Type B pancreatic cell (in vitro differentiated cells): ENCODE measurements around the gene AFF1. TPM values are rescaled to one million over a fixed set of nuclear protein-coding genes. Genes with fewer than 3 reads are reported as not detected.

Experiments
- DNase-seq: peaks from one replicate; pipeline ENCODE4 v3.0.0; 2021; ENCODE audit warnings: mixed read lengths; ENCODE audit not compliant: unreplicated experiment; ENCODE audit errors: extremely low spot score
- H3K27ac Mint-ChIP-seq: 2 replicates; pipeline ENCODE4 v1.8.0; 2021; ENCODE audit warnings: mild to moderate bottlenecking, mixed read lengths
- H3K27me3 Mint-ChIP-seq: 2 replicates; pipeline ENCODE4 v1.8.0; 2021; ENCODE audit warnings: mixed read lengths
- H3K36me3 Mint-ChIP-seq: 2 replicates; pipeline ENCODE4 v1.8.0; 2021; ENCODE audit warnings: mixed read lengths
- H3K4me1 Mint-ChIP-seq: one replicate; pipeline ENCODE4 v1.8.0; 2021; ENCODE audit warnings: mixed read lengths; ENCODE audit not compliant: unreplicated experiment
- H3K4me3 Mint-ChIP-seq: 2 replicates; pipeline ENCODE4 v1.8.0; 2021; ENCODE audit warnings: mild to moderate bottlenecking, mixed read lengths
- H3K9me3 Mint-ChIP-seq: 2 replicates; pipeline ENCODE4 v1.8.0; 2021; ENCODE audit warnings: mixed read lengths
- total RNA-seq: library from RNA; stranded (reverse); gene quantifications from 2 replicates; pipeline ENCODE4 v1.2.1, GENCODE V29; 2021; ENCODE audit warnings: low replicate concordance
- TF ChIP-seq, protein P1 (sequence below): fragments of 200-600 bp; sonication (generic); conservative IDR thresholded peaks from 2 replicates; pipeline ENCODE4 v1.5.0; 2021; ENCODE audit warnings: antibody characterized with exemption, mild to moderate bottlenecking

The AFF1 gene
- total RNA-seq, 1 donor from 2014 or later: 39.7 TPM

DNA sequence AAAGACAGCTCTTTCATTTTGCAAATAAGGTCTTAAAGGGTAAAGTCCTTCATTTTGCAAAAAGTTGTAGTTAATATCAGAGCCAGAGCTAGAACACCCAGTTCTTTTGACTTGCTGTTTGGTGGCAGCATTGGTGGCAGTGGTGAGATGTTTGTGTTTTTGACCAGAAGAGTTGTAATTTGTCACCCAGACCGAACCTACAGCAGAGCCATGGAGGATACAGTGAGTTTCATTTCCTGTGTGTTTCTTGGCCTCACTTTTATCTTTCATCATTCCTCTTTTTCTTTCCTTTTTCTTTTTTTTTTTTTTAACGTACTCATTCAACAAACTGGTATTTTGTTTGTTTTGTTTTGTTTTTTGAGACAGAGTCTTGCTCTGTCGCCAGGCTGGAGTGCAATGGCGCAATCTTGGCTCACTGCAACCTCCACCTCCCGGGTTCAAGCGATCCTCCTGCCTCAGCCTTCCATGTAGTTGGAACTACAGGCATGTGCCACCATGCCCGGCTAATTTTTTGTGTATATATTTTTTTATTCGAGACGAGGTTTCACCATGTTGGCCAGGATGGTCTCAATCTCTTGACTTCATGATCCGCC lies 116.4 kb downstream of the AFF1 start:
- H3K4me3 Mint-ChIP-seq: no peak overlapping the region
- peaks cover 38% of the 10 kb centered on the region for H3K36me3 Mint-ChIP-seq
- TF ChIP-seq, protein P1, sequence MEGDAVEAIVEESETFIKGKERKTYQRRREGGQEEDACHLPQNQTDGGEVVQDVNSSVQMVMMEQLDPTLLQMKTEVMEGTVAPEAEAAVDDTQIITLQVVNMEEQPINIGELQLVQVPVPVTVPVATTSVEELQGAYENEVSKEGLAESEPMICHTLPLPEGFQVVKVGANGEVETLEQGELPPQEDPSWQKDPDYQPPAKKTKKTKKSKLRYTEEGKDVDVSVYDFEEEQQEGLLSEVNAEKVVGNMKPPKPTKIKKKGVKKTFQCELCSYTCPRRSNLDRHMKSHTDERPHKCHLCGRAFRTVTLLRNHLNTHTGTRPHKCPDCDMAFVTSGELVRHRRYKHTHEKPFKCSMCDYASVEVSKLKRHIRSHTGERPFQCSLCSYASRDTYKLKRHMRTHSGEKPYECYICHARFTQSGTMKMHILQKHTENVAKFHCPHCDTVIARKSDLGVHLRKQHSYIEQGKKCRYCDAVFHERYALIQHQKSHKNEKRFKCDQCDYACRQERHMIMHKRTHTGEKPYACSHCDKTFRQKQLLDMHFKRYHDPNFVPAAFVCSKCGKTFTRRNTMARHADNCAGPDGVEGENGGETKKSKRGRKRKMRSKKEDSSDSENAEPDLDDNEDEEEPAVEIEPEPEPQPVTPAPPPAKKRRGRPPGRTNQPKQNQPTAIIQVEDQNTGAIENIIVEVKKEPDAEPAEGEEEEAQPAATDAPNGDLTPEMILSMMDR: no peak
- DNase-seq: no peak
- H3K4me1 Mint-ChIP-seq: peaks cover 36% of the 10 kb centered on the region
- H3K9me3 Mint-ChIP-seq: no peaks in the 10 kb centered on the region
- no peak overlapping the region for H3K27ac Mint-ChIP-seq
- H3K27me3 Mint-ChIP-seq: no peaks in the 10 kb centered on the region

DNA sequence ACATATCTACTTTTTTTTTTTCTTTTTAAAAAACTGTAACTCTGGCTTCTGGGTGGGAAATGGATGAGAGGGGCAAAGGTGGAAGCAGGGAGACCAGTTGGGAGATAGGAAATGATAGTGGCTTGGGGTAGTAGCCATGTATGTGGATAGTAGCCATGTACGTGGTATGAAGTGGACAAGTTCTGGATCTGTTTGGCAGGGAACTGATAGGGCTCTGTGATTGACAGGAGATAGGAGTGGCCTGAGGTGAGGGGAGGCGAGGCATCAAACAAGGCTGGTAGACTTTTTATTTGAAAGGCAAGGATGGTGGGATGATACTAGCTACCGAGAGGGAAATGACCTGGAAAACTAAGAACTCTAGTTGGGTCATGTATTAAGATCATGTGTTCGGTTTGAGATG lies 117.8 kb downstream of the AFF1 start:
- Mint-ChIP-seq H3K9me3 (no peaks in the 10 kb centered on the region), H3K27ac (no peak overlapping the region), H3K36me3 (peaks cover 39% of the 10 kb centered on the region), H3K27me3 (no peaks in the 10 kb centered on the region), H3K4me3 (no peak overlapping the region), H3K4me1 (peaks cover 40% of the 10 kb centered on the region)
- no peak for DNase-seq
- TF ChIP-seq, protein P1: no peak

DNA sequence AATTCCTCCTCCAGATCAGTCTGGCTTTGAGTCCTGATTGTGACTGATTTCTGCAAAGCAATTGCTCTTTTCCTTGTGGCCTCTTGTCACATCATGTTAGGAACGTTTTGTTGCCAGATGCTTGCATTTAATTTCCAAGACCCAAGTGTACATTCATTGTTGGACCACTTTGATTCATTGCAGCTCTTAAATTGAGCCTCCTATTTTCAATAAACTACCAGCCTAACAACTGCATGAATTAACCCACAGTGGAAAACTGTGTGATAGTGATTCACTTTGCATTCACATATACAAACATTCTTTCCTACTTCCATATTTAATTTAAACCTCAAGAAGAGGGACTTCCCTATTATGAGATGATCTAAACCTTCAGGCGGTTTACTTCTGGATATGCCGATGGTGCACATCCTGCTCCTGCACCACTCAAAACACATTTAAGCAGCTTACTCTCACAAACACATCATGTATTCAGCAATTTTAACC lies 118.4 kb downstream of the AFF1 start:
- H3K9me3 Mint-ChIP-seq: no peaks in the 10 kb centered on the region
- no peak for DNase-seq
- no peak overlapping the region for H3K4me3 Mint-ChIP-seq
- H3K4me1 Mint-ChIP-seq: peaks cover 40% of the 10 kb centered on the region
- no peaks in the 10 kb centered on the region for H3K27me3 Mint-ChIP-seq
- H3K27ac Mint-ChIP-seq: no peak overlapping the region
- TF ChIP-seq, protein P1: no peak
- H3K36me3 Mint-ChIP-seq: peaks cover 36% of the 10 kb centered on the region

DNA sequence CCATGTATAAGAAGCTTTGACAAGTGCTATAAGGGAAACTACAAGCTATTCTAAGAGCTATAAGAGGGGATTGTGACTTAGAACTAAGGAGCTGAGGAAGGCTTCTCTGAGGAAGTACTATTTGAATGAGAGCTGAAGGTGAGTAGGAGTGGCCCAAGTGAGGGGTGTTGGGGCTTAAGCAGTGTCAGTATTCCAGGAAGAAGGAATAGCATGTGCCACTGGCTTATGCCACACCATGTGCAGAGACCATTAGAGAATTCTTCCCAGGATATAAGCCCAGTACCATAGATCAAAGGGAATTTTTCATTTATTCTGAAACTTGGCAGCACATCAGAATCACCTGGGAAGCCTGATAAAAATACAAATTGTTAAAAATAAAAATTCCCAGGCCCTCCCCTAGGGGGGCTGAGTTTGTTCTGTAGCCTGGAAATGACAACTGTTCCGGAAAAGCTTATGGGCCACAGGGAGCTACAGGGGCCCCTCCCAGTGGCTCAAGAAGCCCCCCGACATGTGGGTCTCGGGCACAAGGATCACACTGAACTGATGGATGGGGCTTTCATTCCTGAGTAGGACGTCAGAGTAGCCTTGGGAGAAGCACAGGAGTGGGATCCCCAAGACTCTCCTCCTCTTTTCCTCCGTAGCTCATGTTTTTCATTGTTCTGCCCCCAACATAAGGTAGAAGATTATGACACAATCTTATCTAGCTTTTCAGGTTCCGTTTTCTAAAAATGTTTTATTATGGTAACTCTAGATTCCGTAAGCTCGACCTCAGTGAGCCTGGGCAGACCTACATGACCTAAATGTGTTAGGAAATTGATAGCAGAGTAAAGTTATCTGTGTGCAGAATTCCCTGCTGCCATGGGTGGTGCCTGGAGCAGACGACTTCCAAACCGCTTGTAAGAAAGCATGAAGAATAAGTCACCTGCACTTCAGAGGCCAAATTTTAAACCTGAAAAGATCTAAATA lies 119.3 kb downstream of the AFF1 start:
- Mint-ChIP-seq H3K4me1 (peaks cover 48% of the 10 kb centered on the region), H3K4me3 (no peak overlapping the region), H3K27me3 (no peaks in the 10 kb centered on the region), H3K36me3 (peaks cover 39% of the 10 kb centered on the region), H3K9me3 (no peaks in the 10 kb centered on the region), H3K27ac (no peak overlapping the region)
- no peak for DNase-seq
- TF ChIP-seq, protein P1: peak; percentile 46

DNA sequence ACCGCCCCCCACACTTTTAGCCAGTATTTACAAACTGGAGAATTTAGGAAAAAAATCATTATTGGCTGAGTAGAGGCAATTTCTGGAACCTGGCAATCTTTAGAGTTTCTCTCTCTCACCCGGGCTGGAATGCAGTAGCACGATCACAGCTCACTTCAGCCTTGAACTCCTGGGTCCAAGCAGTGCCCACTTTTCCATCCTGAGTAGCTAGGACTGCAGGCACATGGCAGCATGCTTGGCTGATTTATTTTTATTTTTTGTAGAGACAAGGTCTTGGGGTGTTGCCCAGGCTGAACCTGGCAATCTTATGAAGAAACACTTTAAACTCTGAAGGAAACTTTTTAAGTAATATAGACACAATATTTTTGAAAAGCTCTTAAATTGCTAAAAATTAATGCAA lies 120.1 kb downstream of the AFF1 start:
- TF ChIP-seq, protein P1: no peak
- Mint-ChIP-seq H3K4me1 (peaks cover 56% of the 10 kb centered on the region), H3K27me3 (no peaks in the 10 kb centered on the region), H3K4me3 (no peak overlapping the region), H3K27ac (no peak overlapping the region), H3K36me3 (peaks cover 43% of the 10 kb centered on the region), H3K9me3 (no peaks in the 10 kb centered on the region)
- no peak for DNase-seq
